Measurements from ENCODE around the gene PRIMPOL. TPM values are rescaled to one million over a fixed set of nuclear protein-coding genes. Genes with fewer than 3 reads are reported as not detected.
"Not testable (repeated sequence)": the region's sequence is repeated elsewhere in the genome, so short reads cannot be mapped to it uniquely, and the experiment has no call there.

PRIMPOL gene
- total and polyA plus RNA-seq, 9 of the 15 experiments (the other 6 are each of a cell fraction or from before 2014, with no cell fraction given) = 11.0 to 32.0 (median 16.1) TPM

GRCh38 chr4:184625783-184626596 lies 23.5 kb upstream of the PRIMPOL start:
- H3K27ac ChIP-seq (ENCODE audit: extremely low read depth, low read depth, low read length); H3K9me1 ChIP-seq (ENCODE audit: control insufficient read depth, insufficient read depth, low read length); CTCF ChIA-PET (ENCODE audit: low intra/inter-chr PET ratio); BruUV-seq (replicated peaks); H3K9me3 ChIP-seq (replicated peaks; ENCODE audit: control insufficient read depth, insufficient read depth, low read depth, low read length); H2AFZ ChIP-seq (ENCODE audit: low read depth, low read length); intact Hi-C loops (cut with micrococcal nuclease); H3K79me2 ChIP-seq (ENCODE audit: control insufficient read depth, insufficient read depth, low read length); H3K27me3 ChIP-seq (ENCODE audit: control insufficient read depth in 2 of 2, insufficient read depth in 2 of 2, low read length in 2 of 2); H3K4me2 ChIP-seq (ENCODE audit: insufficient read depth, low read length); ATAC-seq; in situ Hi-C loops (cut with MboI); FAIRE-seq; H4K20me1 ChIP-seq (replicated peaks; ENCODE audit: control insufficient read depth, insufficient read depth, low read length); H3K9ac ChIP-seq (ENCODE audit: insufficient read depth in 1 of 2, low read depth in 2 of 2, low read length in 2 of 2); H3K4me1 ChIP-seq (replicated peaks in 1 of 2; ENCODE audit: control insufficient read depth in 2 of 2, insufficient read depth in 2 of 2, low read length in 2 of 2); H3K4me3 ChIP-seq: not testable (repeated sequence)
- H3K36me3 ChIP-seq (ENCODE audit: control insufficient read depth, insufficient read depth, low read length) = peaks cover 33% of the 10 kb centered on the region
- TF ChIP-seq TRIM24 (IDR thresholded peaks at IDR 0.05) (peak; percentile 57 to 65), CBFA2T3 (IDR thresholded peaks at IDR 0.05) (0 out of 2 replicates have a peak, but pooled peaks have one; percentile 36), EGR1 (conservative IDR thresholded peaks at IDR 0.05) (peak; percentile 43; the same call in 1 of the 2 replicates), ARID1B (IDR thresholded peaks at IDR 0.05) (0 out of 2 replicates have a peak, but pooled peaks have one; percentile 9)
- 52% methylated on average over 11 of the region's 11 CpGs for WGBS (ENCODE audit: insufficient coverage, low coverage, missing lambda C conversion rate)
- DNase-seq (ENCODE audit: extremely low read depth in 1 of 4, low spot score in 3 of 4) = peak in 1 of 4 experiments; percentile 13
- POLR2A ChIA-PET = interaction anchor here (0.6 to 0.8 kb wide), 2 partner anchors 32 to 338 kb away, joined by 3 to 4 read pairs; no protein-coding TSS in a partner anchor

GRCh38 chr4:184628103-184628502 lies 21.4 kb upstream of the PRIMPOL start:
- Histone ChIP-seq H3K9me3 (replicated peaks; ENCODE audit: control insufficient read depth, insufficient read depth, low read depth, low read length) (no peaks in the 10 kb centered on the region), H4K20me1 (replicated peaks; ENCODE audit: control insufficient read depth, insufficient read depth, low read length) (no peaks in the 10 kb centered on the region), H3K9me1 (ENCODE audit: control insufficient read depth, insufficient read depth, low read length) (no peaks in the 10 kb centered on the region), H3K36me3 (ENCODE audit: control insufficient read depth, insufficient read depth, low read length) (peaks cover 48% of the 10 kb centered on the region), H3K4me3 (no peak overlapping the region), H2AFZ (ENCODE audit: low read depth, low read length) (no peak overlapping the region), H3K9ac (ENCODE audit: insufficient read depth in 1 of 2, low read depth in 2 of 2, low read length in 2 of 2) (no peak overlapping the region), H3K27me3 (ENCODE audit: control insufficient read depth in 2 of 2, insufficient read depth in 2 of 2, low read length in 2 of 2) (no peaks in the 10 kb centered on the region), H3K27ac (ENCODE audit: extremely low read depth, low read depth, low read length) (no peak overlapping the region), H3K79me2 (ENCODE audit: control insufficient read depth, insufficient read depth, low read length) (no peaks in the 10 kb centered on the region), H3K4me2 (ENCODE audit: insufficient read depth, low read length) (no peak overlapping the region), H3K4me1 (replicated peaks in 1 of 2; ENCODE audit: control insufficient read depth in 2 of 2, insufficient read depth in 2 of 2, low read length in 2 of 2) (peaks cover 0 to 6% of the 10 kb centered on the region in 2 experiments; a peak in 2 of 5 replicates)
- TSS peak; percentile 36 for BruUV-seq (replicated peaks)
- ATAC-seq (no peak), DNase-seq (ENCODE audit: extremely low read depth in 1 of 4, low spot score in 3 of 4) (no peak), FAIRE-seq (no peak)
- POLR2A ChIA-PET = interaction anchor here (1.1 kb wide), 1 partner anchor 9 kb away, joined by 3 read pairs; no protein-coding TSS in a partner anchor
- CTCF ChIA-PET (ENCODE audit: low intra/inter-chr PET ratio) = no interaction called here
- in situ Hi-C loops (cut with MboI) = no loop called here
- 90% methylated on average over 4 of the region's 4 CpGs for WGBS (ENCODE audit: insufficient coverage, low coverage, missing lambda C conversion rate)
- intact Hi-C loops (cut with micrococcal nuclease) = no loop called here
- TF ChIP-seq ZNF197 (CRISPR knock-in tag; IDR thresholded peaks at IDR 0.05; ENCODE audit: low read depth) (no peak), NCOA2 (IDR thresholded peaks at IDR 0.05; ENCODE audit: partially characterized antibody in 2 of 2) (no peak), SIN3B (IDR thresholded peaks at IDR 0.05; ENCODE audit: low read depth) (no peak), ZNF655 (CRISPR knock-in tag; IDR thresholded peaks at IDR 0.05) (no peak), HNRNPK (IDR thresholded peaks at IDR 0.05; ENCODE audit: low read depth, low read length, poor library complexity, severe bottlenecking) (no peak), CREB5 (CRISPR knock-in tag; IDR thresholded peaks at IDR 0.05) (no peak), GTF2F1 (IDR thresholded peaks at IDR 0.05; ENCODE audit: low read depth, low read length) (no peak), ZNF445 (CRISPR knock-in tag; IDR thresholded peaks at IDR 0.05; ENCODE audit: low read depth) (no peak), ZNF274 (IDR thresholded peaks at IDR 0.05; ENCODE audit: borderline replicate concordance, low read depth, low read length) (no peak), ZFPM2 (CRISPR knock-in tag; IDR thresholded peaks at IDR 0.05) (no peak)

Data from K562 (cell line).